OCI-LY7 (cell line): Measurements from ENCODE around the gene ANTXR1. TPM values are rescaled to one million over a fixed set of nuclear protein-coding genes. Genes with fewer than 3 reads are reported as not detected.

Experiments
- BruUV-seq: library from RNA; stranded (reverse); fragments of 400-500 nt; replicated peaks from 2 replicates; lab custom pipeline; 2021; lab: Mats Ljungman, UMichigan
- CTCF ChIA-PET: fragments of 300-600 bp; sonication (Branson Sonifier 250); formaldehyde crosslinking; loops from one replicate; lab custom pipeline; 2022; ENCODE audit warnings: antibody characterized with exemption; ENCODE audit not compliant: unreplicated experiment; lab: Charles Lee
- POLR2A ChIA-PET: fragments of 300-600 bp; sonication (Branson Sonifier 250); formaldehyde crosslinking; loops from one replicate; lab custom pipeline; 2022; ENCODE audit warnings: antibody characterized with exemption; lab: Charles Lee
- DNase-seq: peaks from one replicate; pipeline ENCODE4 v3.0.0-alpha.2; 2015; ENCODE audit warnings: low spot score
- H2AFZ ChIP-seq: fragments of 200-600 bp; sonication (generic), shearing (Covaris generic); 2 replicates; pipeline ENCODE4 v1.6.1; 2014; ENCODE audit warnings: mild to moderate bottlenecking, antibody characterized with exemption, low read length, moderate library complexity
- H3K27ac ChIP-seq: fragments of 200-600 bp; sonication (generic); 2 replicates; pipeline ENCODE4 v1.5.1; 2014; ENCODE audit warnings: mixed run types, low read depth, mild to moderate bottlenecking, moderate library complexity, low read length, inconsistent platforms; ENCODE audit not compliant: poor library complexity, severe bottlenecking
- H3K36me3 ChIP-seq: fragments of 200-600 bp; sonication (generic); 2 replicates; pipeline ENCODE4 v1.6.1; 2014; ENCODE audit warnings: mild to moderate bottlenecking, antibody characterized with exemption, low read length, moderate library complexity, mixed read lengths; ENCODE audit not compliant: insufficient read depth
- H3K4me1 ChIP-seq: fragments of 200-600 bp; sonication (generic); 2 replicates; pipeline ENCODE4 v1.5.1; 2014; ENCODE audit warnings: mild to moderate bottlenecking, low read length; ENCODE audit not compliant: insufficient read depth, poor library complexity, severe bottlenecking
- H3K4me2 ChIP-seq: fragments of 200-600 bp; sonication (generic); 2 replicates; pipeline ENCODE4 v1.6.1; 2014; ENCODE audit warnings: mild to moderate bottlenecking, low read length
- H3K4me3 ChIP-seq: fragments of 200-600 bp; sonication (generic); 2 replicates; pipeline ENCODE4 v1.5.1; 2014; ENCODE audit warnings: mild to moderate bottlenecking, low read depth, low read length; ENCODE audit not compliant: poor library complexity, severe bottlenecking
- H3K79me2 ChIP-seq: fragments of 200-600 bp; sonication (generic); 2 replicates; pipeline ENCODE4 v1.6.1; 2016; ENCODE audit warnings: low read depth, mild to moderate bottlenecking, low read length, moderate library complexity, mixed read lengths; ENCODE audit not compliant: insufficient read depth
- H3K9me2 ChIP-seq: fragments of 200-600 bp; sonication (generic); 2 replicates; pipeline ENCODE4 v1.6.1; 2016; ENCODE audit warnings: mild to moderate bottlenecking, low read length, mixed read lengths; ENCODE audit not compliant: insufficient read depth
- H3K9me3 ChIP-seq: fragments of 200-600 bp; sonication (generic); 2 replicates; pipeline ENCODE4 v1.6.1; 2014; ENCODE audit warnings: mild to moderate bottlenecking, mixed run types, low read length, mixed read lengths
- H4K20me1 ChIP-seq: fragments of 200-600 bp; sonication (generic); 2 replicates; pipeline ENCODE4 v1.6.1; 2014; ENCODE audit warnings: mild to moderate bottlenecking, antibody characterized with exemption, low read length, moderate library complexity, mixed read lengths; ENCODE audit not compliant: insufficient read depth
- EZH2phosphoT487 ChIP-seq: fragments of 200-600 bp; sonication (generic); IDR thresholded peaks from 2 replicates; pipeline ENCODE4 v1.6.1; 2018; ENCODE audit warnings: low read depth, borderline replicate concordance, mild to moderate bottlenecking, mixed run types, antibody characterized with exemption, low read length, moderate library complexity, mixed read lengths
- intact Hi-C: fragments of 100-400 bp; cut with micrococcal nuclease; formaldehyde crosslinking; loops from one replicate; pipeline ENCODE4 v1.10.0; 2022; ENCODE audit not compliant: unreplicated experiment
- total RNA-seq, 2 experiments: library from RNA; depleted of rRNA in 1 of 2; stranded (reverse); fragments of >200 nt in 1 of 2; shearing (Covaris generic) in 1 of 2; gene quantifications; 2 replicates each; pipeline ENCODE4 v1.2.3, GENCODE V29; 2014 to 2022
- TF ChIP-seq, protein P1 (sequence below): fragments of 200-600 bp; sonication (generic); conservative IDR thresholded peaks from 2 replicates; pipeline ENCODE4 v1.5.1; 2014; ENCODE audit warnings: mild to moderate bottlenecking, antibody characterized with exemption, low read length, moderate library complexity, mixed read lengths

The ANTXR1 gene
- total RNA-seq, 2 experiments from 2014 or later: not detected

DNA sequence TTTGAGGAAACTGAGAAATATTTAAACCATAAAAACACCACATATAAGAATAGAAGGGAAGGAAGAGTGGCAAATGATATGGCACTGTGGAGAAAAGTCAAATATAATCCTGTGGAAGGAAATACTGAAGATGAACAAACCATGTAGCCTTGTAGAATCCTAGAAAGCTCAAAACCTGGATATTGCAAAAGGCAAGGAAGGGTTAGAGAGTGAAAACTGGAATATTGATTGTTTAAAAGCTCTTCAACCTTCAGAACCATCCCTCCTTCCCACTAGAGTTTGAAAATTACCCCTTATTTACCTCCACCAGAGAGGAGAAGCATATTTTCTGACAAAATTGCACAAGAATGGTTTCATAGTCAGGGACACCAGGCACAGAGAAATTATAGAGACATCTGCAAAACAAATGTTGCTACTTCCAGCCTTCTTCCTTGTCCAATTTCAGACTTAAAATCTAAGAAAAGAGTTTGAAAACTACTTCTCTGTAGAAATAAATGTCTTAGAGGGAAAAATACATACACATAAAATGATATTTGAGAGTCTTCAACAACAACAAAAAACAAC lies 48.0 kb downstream of the ANTXR1 start:
- no peak overlapping the region for H3K27ac ChIP-seq
- no TSS peak for BruUV-seq
- intact Hi-C loops: no loop called here
- ChIA-PET POLR2A (no interaction called here), CTCF (no interaction called here)
- H3K9me3 ChIP-seq: no peaks in the 10 kb centered on the region
- H3K79me2 ChIP-seq: no peaks in the 10 kb centered on the region
- no peaks in the 10 kb centered on the region for H3K36me3 ChIP-seq
- H2AFZ ChIP-seq: no peak overlapping the region
- no peaks in the 10 kb centered on the region for H3K4me1 ChIP-seq
- no peaks in the 10 kb centered on the region for H4K20me1 ChIP-seq
- H3K4me2 ChIP-seq: no peak overlapping the region
- H3K9me2 ChIP-seq: no peaks in the 10 kb centered on the region
- no peak for TF ChIP-seq EZH2phosphoT487
- TF ChIP-seq, protein P1, sequence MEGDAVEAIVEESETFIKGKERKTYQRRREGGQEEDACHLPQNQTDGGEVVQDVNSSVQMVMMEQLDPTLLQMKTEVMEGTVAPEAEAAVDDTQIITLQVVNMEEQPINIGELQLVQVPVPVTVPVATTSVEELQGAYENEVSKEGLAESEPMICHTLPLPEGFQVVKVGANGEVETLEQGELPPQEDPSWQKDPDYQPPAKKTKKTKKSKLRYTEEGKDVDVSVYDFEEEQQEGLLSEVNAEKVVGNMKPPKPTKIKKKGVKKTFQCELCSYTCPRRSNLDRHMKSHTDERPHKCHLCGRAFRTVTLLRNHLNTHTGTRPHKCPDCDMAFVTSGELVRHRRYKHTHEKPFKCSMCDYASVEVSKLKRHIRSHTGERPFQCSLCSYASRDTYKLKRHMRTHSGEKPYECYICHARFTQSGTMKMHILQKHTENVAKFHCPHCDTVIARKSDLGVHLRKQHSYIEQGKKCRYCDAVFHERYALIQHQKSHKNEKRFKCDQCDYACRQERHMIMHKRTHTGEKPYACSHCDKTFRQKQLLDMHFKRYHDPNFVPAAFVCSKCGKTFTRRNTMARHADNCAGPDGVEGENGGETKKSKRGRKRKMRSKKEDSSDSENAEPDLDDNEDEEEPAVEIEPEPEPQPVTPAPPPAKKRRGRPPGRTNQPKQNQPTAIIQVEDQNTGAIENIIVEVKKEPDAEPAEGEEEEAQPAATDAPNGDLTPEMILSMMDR: no peak
- no peak for DNase-seq
- H3K4me3 ChIP-seq: no peak overlapping the region

DNA sequence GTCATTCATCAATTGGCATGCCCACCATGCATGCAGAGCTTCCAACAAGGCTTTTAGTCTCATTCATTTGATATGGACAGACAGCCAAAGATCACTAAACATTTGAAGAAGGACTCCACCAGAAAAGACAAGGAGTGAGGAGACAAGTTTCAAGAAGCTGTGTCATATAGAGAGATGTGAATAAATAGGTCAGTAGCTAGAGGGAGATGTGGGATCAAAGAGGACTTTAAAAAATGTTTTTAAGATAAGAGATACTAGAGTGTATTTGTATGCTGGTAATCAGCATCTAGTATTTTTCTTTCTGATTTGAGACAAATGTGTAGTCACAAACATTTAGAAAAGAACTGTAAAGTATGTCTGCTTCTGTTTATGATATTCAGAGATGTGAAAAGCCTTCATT lies 48.5 kb downstream of the ANTXR1 start:
- Histone ChIP-seq H3K4me2 (no peak overlapping the region), H3K4me1 (no peaks in the 10 kb centered on the region), H3K9me2 (no peaks in the 10 kb centered on the region), H3K79me2 (no peaks in the 10 kb centered on the region), H3K36me3 (no peaks in the 10 kb centered on the region), H3K27ac (no peak overlapping the region), H4K20me1 (no peaks in the 10 kb centered on the region), H3K4me3 (no peak overlapping the region), H3K9me3 (no peaks in the 10 kb centered on the region), H2AFZ (no peak overlapping the region)
- POLR2A ChIA-PET: interaction anchor here (0.5 kb wide), 1 partner anchor 1144 kb away, joined by 4 read pairs; no protein-coding TSS in a partner anchor
- CTCF ChIA-PET: no interaction called here
- intact Hi-C loops: no loop called here
- no peak for DNase-seq
- TF ChIP-seq, protein P1: no peak
- no peak for TF ChIP-seq EZH2phosphoT487
- no TSS peak for BruUV-seq

DNA sequence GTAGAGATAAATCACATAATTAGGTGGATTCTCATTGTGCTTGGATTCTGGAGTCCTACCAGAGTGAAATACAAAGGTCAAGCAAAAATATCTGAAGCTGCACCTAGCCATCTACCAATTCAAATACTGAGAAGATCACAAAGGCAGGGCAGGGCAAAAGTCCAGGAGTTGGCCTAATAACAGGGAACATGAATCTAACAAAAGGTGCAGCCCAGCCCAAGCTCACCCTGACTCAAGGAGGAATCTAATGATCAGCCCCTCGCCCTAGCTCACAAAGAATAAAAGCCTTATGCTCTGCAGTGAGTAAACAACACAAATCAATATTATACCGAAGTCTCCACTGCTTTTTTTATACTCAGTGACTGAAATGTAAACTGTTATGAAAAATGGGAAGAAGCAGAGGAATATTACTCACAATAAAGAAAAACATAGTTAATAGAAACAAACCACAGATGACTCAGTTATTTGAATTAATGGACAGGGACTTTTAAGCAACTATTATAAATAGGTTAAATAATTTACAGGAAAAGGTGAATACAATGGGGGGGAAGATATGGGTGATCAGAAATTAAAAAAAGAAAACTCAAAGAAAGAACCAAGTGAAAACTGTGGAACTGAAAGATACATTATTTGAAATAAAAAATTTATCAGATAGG lies 49.5 kb downstream of the ANTXR1 start:
- no peaks in the 10 kb centered on the region for H3K4me1 ChIP-seq

More for the DNA sequence above, 49.5 kb downstream of the ANTXR1 start:
- Histone ChIP-seq H3K79me2 (no peaks in the 10 kb centered on the region), H3K27ac (no peak overlapping the region), H3K4me3 (no peak overlapping the region), H3K9me3 (no peaks in the 10 kb centered on the region), H3K4me2 (no peak overlapping the region), H3K9me2 (no peaks in the 10 kb centered on the region), H3K36me3 (no peaks in the 10 kb centered on the region), H2AFZ (no peak overlapping the region), H4K20me1 (no peaks in the 10 kb centered on the region)
- TF ChIP-seq EZH2phosphoT487: no peak
- TF ChIP-seq, protein P1: no peak
- CTCF ChIA-PET: no interaction called here
- POLR2A ChIA-PET: interaction anchor here (0.6 kb wide), 1 partner anchor 73 kb away, joined by 3 read pairs; no protein-coding TSS in a partner anchor
- no peak for DNase-seq
- no TSS peak for BruUV-seq
- intact Hi-C loops: no loop called here
